GM12801 (cell line): ENCODE results near the gene L3MBTL2.

Source experiments
- TF ChIP-seq, protein P1 (sequence below): IDR thresholded peaks from one replicate; pipeline ENCODE4 v1.5.1; 2011; ENCODE audit warnings: control low read depth; ENCODE audit not compliant: insufficient read length; ENCODE audit errors: extremely low read depth

The L3MBTL2 gene

DNA sequence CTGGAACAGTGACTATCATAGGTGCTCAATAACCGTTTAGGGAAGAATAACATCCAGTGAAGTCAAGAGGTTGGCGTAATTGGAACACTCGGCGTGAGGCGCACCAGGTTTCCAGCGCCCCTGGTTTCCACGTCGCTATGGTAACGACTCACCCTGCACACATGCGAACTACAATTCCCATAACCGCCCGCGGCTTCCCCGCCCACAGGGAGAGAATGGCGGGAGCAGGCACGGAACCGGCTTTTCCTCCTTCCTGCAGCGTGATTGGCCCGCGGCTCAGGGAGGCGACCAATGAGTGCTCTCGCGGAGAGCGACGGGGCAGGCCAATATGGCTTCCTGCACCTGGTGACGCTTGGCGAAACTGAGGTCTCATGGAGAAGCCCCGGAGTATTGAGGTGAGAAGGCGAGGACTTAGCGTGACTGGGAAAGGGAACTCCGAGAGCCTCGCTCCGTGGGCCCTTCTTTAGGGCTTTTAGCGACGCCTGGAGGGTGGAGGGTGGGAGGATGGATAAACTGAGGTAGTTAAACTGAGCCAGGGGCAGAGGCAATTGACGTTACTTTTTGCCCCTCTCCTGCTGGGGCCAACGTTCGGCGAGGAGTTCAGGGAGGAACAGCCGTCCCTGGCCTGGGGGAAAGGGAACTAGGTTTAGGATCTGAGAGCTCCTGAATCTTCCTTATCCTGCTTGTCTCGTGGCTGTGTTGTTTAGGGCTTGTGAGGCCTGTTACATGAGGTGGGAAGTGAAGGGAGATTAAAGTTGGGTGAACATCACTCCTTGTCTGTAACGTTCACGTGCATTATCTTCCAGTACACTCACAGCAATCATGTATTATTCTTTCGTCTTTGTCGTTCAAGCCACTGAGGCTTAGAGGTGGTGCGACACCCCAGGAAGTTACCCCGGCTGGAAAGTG is at the start of gene L3MBTL2:
L3MBTL2 (plus strand) TSS at position 321 of the 909 bp plus-strand sequence; CDS start at position 372, 51 bp downstream.
- TF ChIP-seq, protein P1, sequence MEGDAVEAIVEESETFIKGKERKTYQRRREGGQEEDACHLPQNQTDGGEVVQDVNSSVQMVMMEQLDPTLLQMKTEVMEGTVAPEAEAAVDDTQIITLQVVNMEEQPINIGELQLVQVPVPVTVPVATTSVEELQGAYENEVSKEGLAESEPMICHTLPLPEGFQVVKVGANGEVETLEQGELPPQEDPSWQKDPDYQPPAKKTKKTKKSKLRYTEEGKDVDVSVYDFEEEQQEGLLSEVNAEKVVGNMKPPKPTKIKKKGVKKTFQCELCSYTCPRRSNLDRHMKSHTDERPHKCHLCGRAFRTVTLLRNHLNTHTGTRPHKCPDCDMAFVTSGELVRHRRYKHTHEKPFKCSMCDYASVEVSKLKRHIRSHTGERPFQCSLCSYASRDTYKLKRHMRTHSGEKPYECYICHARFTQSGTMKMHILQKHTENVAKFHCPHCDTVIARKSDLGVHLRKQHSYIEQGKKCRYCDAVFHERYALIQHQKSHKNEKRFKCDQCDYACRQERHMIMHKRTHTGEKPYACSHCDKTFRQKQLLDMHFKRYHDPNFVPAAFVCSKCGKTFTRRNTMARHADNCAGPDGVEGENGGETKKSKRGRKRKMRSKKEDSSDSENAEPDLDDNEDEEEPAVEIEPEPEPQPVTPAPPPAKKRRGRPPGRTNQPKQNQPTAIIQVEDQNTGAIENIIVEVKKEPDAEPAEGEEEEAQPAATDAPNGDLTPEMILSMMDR, result no peak

DNA sequence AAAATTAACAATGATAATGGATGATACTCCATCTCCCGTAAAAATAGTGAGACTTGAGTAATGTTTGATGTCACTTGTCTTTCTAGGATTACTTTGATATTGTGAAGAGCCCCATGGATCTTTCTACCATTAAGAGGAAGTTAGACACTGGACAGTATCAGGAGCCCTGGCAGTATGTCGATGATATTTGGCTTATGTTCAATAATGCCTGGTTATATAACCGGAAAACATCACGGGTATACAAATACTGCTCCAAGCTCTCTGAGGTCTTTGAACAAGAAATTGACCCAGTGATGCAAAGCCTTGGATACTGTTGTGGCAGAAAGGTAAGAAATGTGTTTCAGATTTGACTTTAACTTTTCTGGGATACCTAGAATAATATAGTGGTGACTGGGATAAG is 48.0 kb upstream of the L3MBTL2 start:
- TF ChIP-seq, protein P1, result no peak

DNA sequence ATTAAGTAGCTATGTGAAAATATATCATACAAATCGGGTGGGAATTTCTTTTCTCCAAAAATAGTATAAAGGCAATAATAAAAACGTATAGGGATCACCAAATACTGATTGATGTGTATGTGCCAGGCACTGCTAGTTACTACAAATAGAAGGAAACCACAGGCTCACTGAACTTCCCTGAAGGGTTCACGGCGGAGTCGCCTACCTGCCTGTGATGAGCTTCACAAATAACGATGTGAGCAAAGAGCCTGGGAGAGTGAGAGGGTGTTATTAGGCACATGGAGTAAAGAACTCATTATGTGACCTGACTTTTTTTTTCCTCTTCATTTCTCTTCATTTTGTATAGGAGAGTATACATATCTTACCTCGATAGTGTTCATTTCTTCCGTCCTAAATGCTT is 36.0 kb upstream of the L3MBTL2 start:
- TF ChIP-seq, protein P1, result no peak

DNA sequence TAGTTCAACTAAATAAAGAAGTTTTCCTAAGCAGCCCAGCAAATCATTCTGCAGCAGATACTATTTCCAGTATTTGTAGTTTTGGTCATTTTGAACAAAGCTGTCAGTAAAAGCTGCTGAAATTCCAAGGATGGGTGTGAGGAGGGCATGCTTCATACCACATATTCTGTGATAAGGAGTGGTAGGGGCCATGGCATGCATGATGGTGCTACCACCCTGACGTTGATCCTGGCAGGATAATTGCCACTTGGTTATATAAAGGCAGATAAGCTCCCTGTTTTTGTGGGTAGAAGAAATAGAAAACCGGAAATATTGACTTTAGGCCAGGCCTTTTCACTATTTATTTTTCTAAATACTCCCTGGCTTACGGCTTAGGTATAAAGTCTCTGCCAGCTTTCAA is 33.1 kb upstream of the L3MBTL2 start:
- TF ChIP-seq, protein P1, result no peak

DNA sequence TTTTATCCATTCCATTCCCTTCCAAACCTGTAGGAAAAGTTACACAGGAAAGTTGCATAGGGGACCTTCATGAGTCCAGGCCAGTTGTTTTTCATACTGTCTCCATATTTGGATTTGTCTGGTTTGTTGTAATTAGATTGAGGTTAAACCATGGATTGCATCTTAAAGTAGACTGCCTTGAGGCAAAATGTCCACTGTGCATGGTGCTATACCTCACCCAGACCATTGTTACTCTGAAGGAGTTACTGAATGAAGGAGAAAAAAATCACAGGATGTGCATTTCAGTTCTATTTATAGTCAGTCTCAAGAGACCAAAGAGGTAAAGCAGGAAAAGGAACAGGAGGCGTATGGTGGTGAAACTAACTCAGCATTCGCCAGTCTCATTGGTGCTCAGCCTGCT is 29.6 kb upstream of the L3MBTL2 start:
- TF ChIP-seq, protein P1, result no peak

DNA sequence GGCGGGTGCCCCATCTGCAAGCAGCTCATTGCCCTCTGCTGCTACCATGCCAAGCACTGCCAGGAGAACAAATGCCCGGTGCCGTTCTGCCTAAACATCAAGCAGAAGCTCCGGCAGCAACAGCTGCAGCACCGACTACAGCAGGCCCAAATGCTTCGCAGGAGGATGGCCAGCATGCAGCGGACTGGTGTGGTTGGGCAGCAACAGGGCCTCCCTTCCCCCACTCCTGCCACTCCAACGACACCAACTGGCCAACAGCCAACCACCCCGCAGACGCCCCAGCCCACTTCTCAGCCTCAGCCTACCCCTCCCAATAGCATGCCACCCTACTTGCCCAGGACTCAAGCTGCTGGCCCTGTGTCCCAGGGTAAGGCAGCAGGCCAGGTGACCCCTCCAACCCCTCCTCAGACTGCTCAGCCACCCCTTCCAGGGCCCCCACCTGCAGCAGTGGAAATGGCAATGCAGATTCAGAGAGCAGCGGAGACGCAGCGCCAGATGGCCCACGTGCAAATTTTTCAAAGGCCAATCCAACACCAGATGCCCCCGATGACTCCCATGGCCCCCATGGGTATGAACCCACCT is 28.0 kb upstream of the L3MBTL2 start:
- TF ChIP-seq, protein P1, result no peak

DNA sequence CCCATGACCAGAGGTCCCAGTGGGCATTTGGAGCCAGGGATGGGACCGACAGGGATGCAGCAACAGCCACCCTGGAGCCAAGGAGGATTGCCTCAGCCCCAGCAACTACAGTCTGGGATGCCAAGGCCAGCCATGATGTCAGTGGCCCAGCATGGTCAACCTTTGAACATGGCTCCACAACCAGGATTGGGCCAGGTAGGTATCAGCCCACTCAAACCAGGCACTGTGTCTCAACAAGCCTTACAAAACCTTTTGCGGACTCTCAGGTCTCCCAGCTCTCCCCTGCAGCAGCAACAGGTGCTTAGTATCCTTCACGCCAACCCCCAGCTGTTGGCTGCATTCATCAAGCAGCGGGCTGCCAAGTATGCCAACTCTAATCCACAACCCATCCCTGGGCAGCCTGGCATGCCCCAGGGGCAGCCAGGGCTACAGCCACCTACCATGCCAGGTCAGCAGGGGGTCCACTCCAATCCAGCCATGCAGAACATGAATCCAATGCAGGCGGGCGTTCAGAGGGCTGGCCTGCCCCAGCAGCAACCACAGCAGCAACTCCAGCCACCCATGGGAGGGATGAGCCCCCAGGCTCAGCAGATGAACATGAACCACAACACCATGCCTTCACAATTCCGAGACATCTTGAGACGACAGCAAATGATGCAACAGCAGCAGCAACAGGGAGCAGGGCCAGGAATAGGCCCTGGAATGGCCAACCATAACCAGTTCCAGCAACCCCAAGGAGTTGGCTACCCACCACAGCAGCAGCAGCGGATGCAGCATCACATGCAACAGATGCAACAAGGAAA is 27.3 kb upstream of the L3MBTL2 start:
- TF ChIP-seq, protein P1, result no peak
